HG03469 (cell line): Measurements from ENCODE around the gene SCN3A.

Source experiments
- ATAC-seq: cut with Tn5 transposase; IDR thresholded peaks from one replicate; pipeline ENCODE4 v1.9.1; 2021; ENCODE audit warnings: mild to moderate bottlenecking, moderate library complexity, moderate number of reproducible peaks; ENCODE audit not compliant: unreplicated experiment

SCN3A gene

GRCh38 chr2:165058476-165059265, 145.2 kb downstream of the SCN3A start:
- no peak for ATAC-seq

- no peak for ATAC-seq
Measured at GRCh38 chr2:165057931-165058330, 145.9 kb downstream of the SCN3A start.

DNA sequence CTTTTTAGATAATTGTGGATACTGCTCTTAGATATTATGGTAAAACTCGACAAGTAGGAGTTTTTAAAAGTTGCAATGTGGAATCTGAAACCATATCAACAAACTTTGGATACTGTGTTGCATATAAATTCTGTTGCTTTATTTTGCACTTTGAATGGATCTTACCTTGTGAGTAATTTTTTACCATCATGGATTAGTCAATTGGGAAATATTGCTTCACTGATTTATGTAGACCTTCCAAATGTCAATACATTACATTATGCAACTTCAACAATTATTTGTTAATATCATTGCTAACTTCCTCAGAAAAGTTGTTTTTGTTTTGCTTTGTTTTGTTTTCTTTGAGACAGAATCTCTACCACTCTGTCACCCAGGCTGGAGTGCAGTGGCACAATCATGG, 146.5 kb downstream of the SCN3A start:
- no peak for ATAC-seq

DNA sequence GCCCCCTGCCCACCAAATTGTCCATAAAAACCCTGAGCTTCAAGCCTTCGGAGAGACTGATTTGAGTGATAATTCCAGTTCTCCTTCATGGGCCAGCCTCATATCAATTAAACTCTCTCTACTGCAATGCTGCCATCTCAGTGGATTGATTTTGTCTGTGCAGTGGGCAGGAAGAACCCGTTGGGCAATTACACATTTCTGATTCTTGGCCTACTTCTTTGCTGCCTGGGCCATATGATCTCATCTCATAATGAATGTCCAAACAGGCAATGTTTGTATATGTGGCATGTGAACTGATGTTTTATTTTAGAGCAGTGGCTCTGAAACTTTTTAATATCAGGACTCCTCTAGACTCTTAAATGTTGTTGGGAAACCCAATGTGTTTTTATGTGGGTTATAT, 147.3 kb downstream of the SCN3A start:
- ATAC-seq: no peak

DNA sequence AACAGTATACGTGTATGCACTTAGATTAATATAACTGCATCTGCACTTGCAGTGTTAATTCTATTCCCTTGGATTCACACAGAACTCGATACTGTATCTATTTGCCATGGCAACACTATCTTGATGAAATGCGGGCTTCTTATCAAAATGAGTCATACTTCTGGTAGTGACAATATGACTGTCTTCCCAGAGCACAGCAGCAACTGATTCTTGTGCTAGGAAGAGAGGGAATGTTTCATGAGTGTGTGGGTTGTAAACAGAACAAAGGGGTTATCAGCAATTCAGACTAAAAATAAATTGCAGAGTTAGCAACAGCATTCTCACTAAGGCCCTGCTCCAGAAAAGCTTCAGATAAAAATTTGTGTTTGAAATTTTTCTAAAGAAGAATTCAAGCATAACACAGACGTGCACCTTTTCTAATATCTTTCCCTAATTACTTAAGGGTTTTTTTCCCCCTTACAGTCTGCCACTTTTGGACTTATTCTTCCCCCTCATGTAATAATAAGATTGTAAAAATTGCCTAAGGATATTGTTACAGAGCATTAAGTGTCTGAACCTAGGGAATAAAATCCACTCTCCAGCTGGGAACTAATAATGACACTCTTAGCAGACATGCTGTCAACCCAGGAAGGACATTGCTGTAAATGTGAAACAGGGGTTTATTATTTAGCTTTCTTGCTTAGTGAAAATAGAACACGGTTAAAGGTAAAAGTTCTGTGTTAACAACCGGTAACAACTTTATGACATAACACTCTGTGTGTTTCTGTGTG, 148.6 kb downstream of the SCN3A start:
- ATAC-seq: no peak

DNA sequence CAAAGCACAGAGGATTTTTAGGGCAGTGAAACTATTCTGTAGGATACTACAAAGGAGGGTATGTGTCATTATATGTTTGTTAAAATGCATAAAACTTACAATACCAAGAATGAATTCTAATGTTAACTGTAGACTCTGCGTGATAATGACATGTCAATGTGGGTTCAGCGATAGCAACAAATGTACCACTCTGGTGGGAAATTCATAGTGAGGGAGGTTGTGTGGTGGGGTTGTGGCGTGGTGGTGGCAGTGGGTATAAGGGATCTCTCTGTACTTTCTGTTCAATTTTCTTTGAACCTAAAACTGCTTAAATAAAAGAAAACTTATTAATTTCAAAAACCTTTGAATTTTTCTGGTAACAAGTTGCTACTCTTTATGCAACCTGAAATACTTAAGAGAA, 149.2 kb downstream of the SCN3A start:
- no peak for ATAC-seq

GRCh38 chr2:165044505-165045303, 159.1 kb downstream of the SCN3A start:
- no peak for ATAC-seq
